Jurkat, Clone E6-1 (cell line): ENCODE measurements around the gene PODXL.

ENCODE experiments used
- DNase-seq: peaks from one replicate; pipeline ENCODE4 v3.0.0-alpha.2; 2011; ENCODE audit warnings: low read depth, low spot score
- H3K4me3 ChIP-seq: 2 replicates; pipeline ENCODE4 v1.5.1; 2011; ENCODE audit warnings: mild to moderate bottlenecking, low read length, control low read depth, moderate library complexity

PODXL gene

GRCh38 chr7:131543298-131543697, 13.1 kb downstream of the PODXL start:
- H3K4me3 ChIP-seq, result no peak overlapping the region
- DNase-seq, result no peak

- H3K4me3 ChIP-seq, result no peak overlapping the region
- no peak for DNase-seq
Observed at GRCh38 chr7:131540491-131541162, 15.8 kb downstream of the PODXL start.

GRCh38 chr7:131538813-131539179, 17.6 kb downstream of the PODXL start:
- no peak for DNase-seq

GRCh38 chr7:131538071-131538812, 18.2 kb downstream of the PODXL start:
- no peak overlapping the region for H3K4me3 ChIP-seq
- DNase-seq, result no peak

More at GRCh38 chr7:131538813-131539179, 17.6 kb downstream of the PODXL start:
- H3K4me3 ChIP-seq, result no peak overlapping the region

GRCh38 chr7:131537571-131537978, 18.9 kb downstream of the PODXL start:
- no peak overlapping the region for H3K4me3 ChIP-seq
- DNase-seq, result no peak

GRCh38 chr7:131536361-131536849, 20.0 kb downstream of the PODXL start:
- no peak overlapping the region for H3K4me3 ChIP-seq
- no peak for DNase-seq

- H3K4me3 ChIP-seq, result no peak overlapping the region
- no peak for DNase-seq
Observed at GRCh38 chr7:131533566-131534561, 22.6 kb downstream of the PODXL start.

GRCh38 chr7:131533151-131533559, 23.3 kb downstream of the PODXL start:
- no peak overlapping the region for H3K4me3 ChIP-seq
- DNase-seq, result no peak

- H3K4me3 ChIP-seq, result no peak overlapping the region
- DNase-seq, result no peak
Observed at GRCh38 chr7:131532570-131533091, 23.8 kb downstream of the PODXL start.

- no peak overlapping the region for H3K4me3 ChIP-seq
- no peak for DNase-seq
Observed at GRCh38 chr7:131530137-131530536, 26.3 kb downstream of the PODXL start.

GRCh38 chr7:131529617-131530016, 26.8 kb downstream of the PODXL start:
- H3K4me3 ChIP-seq, result no peak overlapping the region

GRCh38 chr7:131529179-131529578, 27.2 kb downstream of the PODXL start:
- no peak for DNase-seq
- no peak overlapping the region for H3K4me3 ChIP-seq

More at GRCh38 chr7:131529617-131530016, 26.8 kb downstream of the PODXL start:
- no peak for DNase-seq

GRCh38 chr7:131527456-131527855, 29.0 kb downstream of the PODXL start:
- DNase-seq, result no peak

GRCh38 chr7:131525820-131526219, 30.6 kb downstream of the PODXL start:
- no peak overlapping the region for H3K4me3 ChIP-seq
- DNase-seq, result no peak

More at GRCh38 chr7:131527456-131527855, 29.0 kb downstream of the PODXL start:
- H3K4me3 ChIP-seq, result no peak overlapping the region

GRCh38 chr7:131524703-131525102, 31.7 kb downstream of the PODXL start:
- no peak overlapping the region for H3K4me3 ChIP-seq
- DNase-seq, result no peak

GRCh38 chr7:131524115-131524514, 32.3 kb downstream of the PODXL start:
- no peak overlapping the region for H3K4me3 ChIP-seq
- no peak for DNase-seq

- H3K4me3 ChIP-seq, result peak overlapping the region; percentile 1
- peak; percentile 41 for DNase-seq
Observed at GRCh38 chr7:131522325-131522930, 34.0 kb downstream of the PODXL start.

- H3K4me3 ChIP-seq, result no peak overlapping the region
- no peak for DNase-seq
Observed at GRCh38 chr7:131521651-131522163, 34.7 kb downstream of the PODXL start.
